ENCODE data around the gene ATP6V0C. TPM values are rescaled to one million over a fixed set of nuclear protein-coding genes. Genes with fewer than 3 reads are reported as not detected.
A peak's percentile ranks its signal among the peaks of the same experiment; 100 is the strongest.

Gene ATP6V0C
- total and polyA plus RNA-seq, 2 of the 13 experiments (the other 11 are each of a cell fraction or from before 2014, with no cell fraction given), result 10.4 to 20.1 TPM

GRCh38 chr16:2507052-2507659, 6.6 kb upstream of the ATP6V0C start:
- intact Hi-C loops (cut with micrococcal nuclease; ENCODE audit: unreplicated experiment) (loop anchor here (10.0 kb wide), 1 partner anchor 162 kb away; the partner anchor contains the start of gene ABCA3), in situ Hi-C loops (cut with HindIII; ENCODE audit: extremely low pct_ligation_motif_present, low pct_unique_long_range_greater_than_20kb) (no loop called here)
- no peaks in the 10 kb centered on the region for H3K79me2 ChIP-seq (ENCODE audit: insufficient read depth, low read length)
- peak; percentile 23; the same call in 2 of the 3 replicates for ATAC-seq
- H3K4me3 ChIP-seq (replicated peaks in 1 of 3; ENCODE audit: insufficient read depth in 1 of 3, low read depth in 2 of 3, low read length in 3 of 3), result no peak overlapping the region
- CTCF ChIA-PET (ENCODE audit: low intra/inter-chr PET ratio, low total read pairs), result no interaction called here
- H2AFZ ChIP-seq (ENCODE audit: low read length), result no peak overlapping the region
- DNase-seq (ENCODE audit: low spot score), result no peak
- no peaks in the 10 kb centered on the region for H4K20me1 ChIP-seq (ENCODE audit: insufficient read depth, low read length)
- peaks cover 0 to 2% of the 10 kb centered on the region in 2 experiments; a peak in 1 of 5 replicates for H3K36me3 ChIP-seq (replicated peaks in 1 of 2; ENCODE audit: control insufficient read depth in 1 of 2, insufficient read depth in 2 of 2, low read length in 2 of 2)
- no TSS peak for BruUV-seq (replicated peaks)
- FAIRE-seq, result no peak
- peaks cover 24% of the 10 kb centered on the region for H3K4me1 ChIP-seq (ENCODE audit: insufficient read depth, low read length)
- H3K4me2 ChIP-seq (ENCODE audit: low read depth, low read length), result no peak overlapping the region
- 88% methylated on average over 10 of the region's 14 CpGs for WGBS (ENCODE audit: low lambda C conversion rate)
- no peaks in the 10 kb centered on the region for H3K27me3 ChIP-seq (ENCODE audit: control insufficient read depth in 1 of 2, insufficient read depth in 2 of 2, low read length in 2 of 2)
- no peak overlapping the region for H3K27ac ChIP-seq (ENCODE audit: extremely low read length, insufficient read depth, low read length)
- H3K9ac ChIP-seq (ENCODE audit: insufficient read depth, low read depth, low read length), result no peak overlapping the region
- no peaks in the 10 kb centered on the region for H3K9me3 ChIP-seq (ENCODE audit: low read length)
- POLR2A ChIA-PET, result no interaction called here
- TF ChIP-seq PRPF4 (IDR thresholded peaks at IDR 0.05; ENCODE audit: low read depth, low read length, poor library complexity, severe bottlenecking), result no peak
- TF ChIP-seq ZNF431 (CRISPR knock-in tag; IDR thresholded peaks at IDR 0.05; ENCODE audit: borderline replicate concordance, low read depth), result no peak
- TF ChIP-seq ZMYM4 (CRISPR knock-in tag; IDR thresholded peaks at IDR 0.05), result no peak
- TF ChIP-seq ATF7-NPFF (CRISPR knock-in tag; IDR thresholded peaks at IDR 0.05; ENCODE audit: low read depth), result no peak
- TF ChIP-seq MEIS2 (CRISPR knock-in tag; IDR thresholded peaks at IDR 0.05), result no peak
- no peak for TF ChIP-seq TRIM22 (IDR thresholded peaks at IDR 0.05)
- no peak for TF ChIP-seq HOMEZ (CRISPR knock-in tag; IDR thresholded peaks at IDR 0.05; ENCODE audit: low read depth)
- TF ChIP-seq ATRX (CRISPR knock-in tag; IDR thresholded peaks at IDR 0.05; ENCODE audit: borderline replicate concordance), result no peak
- TF ChIP-seq TIGD3 (CRISPR knock-in tag; IDR thresholded peaks at IDR 0.05; ENCODE audit: borderline replicate concordance), result no peak
- TF ChIP-seq, protein P1, sequence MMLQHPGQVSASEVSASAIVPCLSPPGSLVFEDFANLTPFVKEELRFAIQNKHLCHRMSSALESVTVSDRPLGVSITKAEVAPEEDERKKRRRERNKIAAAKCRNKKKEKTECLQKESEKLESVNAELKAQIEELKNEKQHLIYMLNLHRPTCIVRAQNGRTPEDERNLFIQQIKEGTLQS (CRISPR knock-in tag; IDR thresholded peaks at IDR 0.05), result no peak
- TF ChIP-seq ATF6 (CRISPR knock-in tag; conservative IDR thresholded peaks at IDR 0.05), result no peak
- TF ChIP-seq FOXA3 (CRISPR knock-in tag; IDR thresholded peaks at IDR 0.05), result no peak
- TF ChIP-seq, protein P2, sequence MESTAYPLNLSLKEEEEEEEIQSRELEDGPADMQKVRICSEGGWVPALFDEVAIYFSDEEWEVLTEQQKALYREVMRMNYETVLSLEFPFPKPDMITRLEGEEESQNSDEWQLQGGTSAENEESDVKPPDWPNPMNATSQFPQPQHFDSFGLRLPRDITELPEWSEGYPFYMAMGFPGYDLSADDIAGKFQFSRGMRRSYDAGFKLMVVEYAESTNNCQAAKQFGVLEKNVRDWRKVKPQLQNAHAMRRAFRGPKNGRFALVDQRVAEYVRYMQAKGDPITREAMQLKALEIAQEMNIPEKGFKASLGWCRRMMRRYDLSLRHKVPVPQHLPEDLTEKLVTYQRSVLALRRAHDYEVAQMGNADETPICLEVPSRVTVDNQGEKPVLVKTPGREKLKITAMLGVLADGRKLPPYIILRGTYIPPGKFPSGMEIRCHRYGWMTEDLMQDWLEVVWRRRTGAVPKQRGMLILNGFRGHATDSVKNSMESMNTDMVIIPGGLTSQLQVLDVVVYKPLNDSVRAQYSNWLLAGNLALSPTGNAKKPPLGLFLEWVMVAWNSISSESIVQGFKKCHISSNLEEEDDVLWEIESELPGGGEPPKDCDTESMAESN (CRISPR knock-in tag; conservative IDR thresholded peaks at IDR 0.05), result no peak
- no peak for TF ChIP-seq RFXANK (CRISPR knock-in tag; IDR thresholded peaks at IDR 0.05)
- no peak for TF ChIP-seq ZNF136 (CRISPR knock-in tag; IDR thresholded peaks at IDR 0.05; ENCODE audit: low read depth)
- no peak for TF ChIP-seq HOXD1 (CRISPR knock-in tag; IDR thresholded peaks at IDR 0.05)
